Adrenal gland (tissue), 5 donors: ENCODE measurements around the gene MUSTN1.

Experiments used
- POLR2A ChIP-seq, 2 donors: fragments of 450-650 bp; IDR thresholded peaks; one replicate each; pipeline ENCODE4 v1.6.1; 2017; ENCODE audit warnings: antibody characterized with exemption in 2 of 2, mild to moderate bottlenecking in 2 of 2, moderate library complexity in 1 of 2
- TF ChIP-seq, protein P1 (sequence below), 6 experiments: fragments of 450-650 bp in 4 of 6; fragments of 200-600 bp in 2 of 6; sonication (generic) in 1 of 6; IDR thresholded peaks; 1 replicate in 5 of 6; 2 replicates in 1 of 6; pipeline versions ENCODE4 v1.5.1 to v1.8.0; 2016 to 2021; ENCODE audit warnings: antibody characterized with exemption in 6 of 6, mild to moderate bottlenecking in 2 of 6, moderate library complexity in 1 of 6
- donor health status: DM: no; HTN: no; CAD: no.

DNA sequence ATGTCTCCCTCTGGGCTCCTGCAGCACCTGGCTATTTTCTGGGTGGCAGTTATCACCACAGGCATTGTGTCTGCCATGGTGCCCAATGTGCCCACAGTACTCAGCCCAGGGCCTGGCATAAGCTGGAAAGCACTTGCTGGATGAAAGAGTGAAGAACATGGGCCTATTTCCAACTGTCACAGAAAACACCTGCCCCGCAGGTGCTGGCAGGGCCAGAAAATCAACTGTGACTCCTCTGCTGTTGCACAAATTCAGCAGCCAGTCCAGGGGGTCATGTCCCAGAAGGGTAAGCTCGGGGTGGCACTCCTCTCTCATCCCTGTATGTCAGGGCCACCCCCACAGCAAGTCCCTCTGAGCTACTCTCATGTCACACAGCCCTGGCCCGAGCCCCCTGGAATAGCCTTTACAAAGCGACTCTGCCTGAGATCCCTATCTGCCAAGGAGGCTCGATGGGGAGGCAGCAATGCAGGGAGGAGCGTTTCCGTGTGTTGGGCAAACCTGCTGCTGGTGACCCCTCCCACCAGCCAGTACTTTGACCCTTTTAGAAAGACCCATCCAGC, 23.3 kb downstream of the MUSTN1 start:
- TF ChIP-seq, protein P1, sequence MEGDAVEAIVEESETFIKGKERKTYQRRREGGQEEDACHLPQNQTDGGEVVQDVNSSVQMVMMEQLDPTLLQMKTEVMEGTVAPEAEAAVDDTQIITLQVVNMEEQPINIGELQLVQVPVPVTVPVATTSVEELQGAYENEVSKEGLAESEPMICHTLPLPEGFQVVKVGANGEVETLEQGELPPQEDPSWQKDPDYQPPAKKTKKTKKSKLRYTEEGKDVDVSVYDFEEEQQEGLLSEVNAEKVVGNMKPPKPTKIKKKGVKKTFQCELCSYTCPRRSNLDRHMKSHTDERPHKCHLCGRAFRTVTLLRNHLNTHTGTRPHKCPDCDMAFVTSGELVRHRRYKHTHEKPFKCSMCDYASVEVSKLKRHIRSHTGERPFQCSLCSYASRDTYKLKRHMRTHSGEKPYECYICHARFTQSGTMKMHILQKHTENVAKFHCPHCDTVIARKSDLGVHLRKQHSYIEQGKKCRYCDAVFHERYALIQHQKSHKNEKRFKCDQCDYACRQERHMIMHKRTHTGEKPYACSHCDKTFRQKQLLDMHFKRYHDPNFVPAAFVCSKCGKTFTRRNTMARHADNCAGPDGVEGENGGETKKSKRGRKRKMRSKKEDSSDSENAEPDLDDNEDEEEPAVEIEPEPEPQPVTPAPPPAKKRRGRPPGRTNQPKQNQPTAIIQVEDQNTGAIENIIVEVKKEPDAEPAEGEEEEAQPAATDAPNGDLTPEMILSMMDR (IDR thresholded peaks at IDR 0.05) = no peak
- no peak for TF ChIP-seq POLR2A (IDR thresholded peaks at IDR 0.05)
